NCI-H69 (cell line): ENCODE results near the gene SLC6A18.

ENCODE experiments used
- DNase-seq: peaks from one replicate; lab custom pipeline; 2025; lab: John Stamatoyannopoulos, UW

The SLC6A18 gene

GRCh38 chr5:1232780-1233179, 7.6 kb downstream of the SLC6A18 start:
- no peak for DNase-seq

- DNase-seq = no peak
Measured at GRCh38 chr5:1235379-1235778, 10.2 kb downstream of the SLC6A18 start.

GRCh38 chr5:1235838-1236237, 10.7 kb downstream of the SLC6A18 start:
- DNase-seq = no peak

- DNase-seq = peak; percentile 42
Measured at GRCh38 chr5:1239505-1240251, 14.5 kb downstream of the SLC6A18 start.

GRCh38 chr5:1240496-1241260, 15.5 kb downstream of the SLC6A18 start:
- DNase-seq = no peak

GRCh38 chr5:1241509-1242080, 16.4 kb downstream of the SLC6A18 start:
- no peak for DNase-seq

GRCh38 chr5:1242733-1243486, 17.7 kb downstream of the SLC6A18 start:
- peak; percentile 10 for DNase-seq

GRCh38 chr5:1243487-1244130, 18.4 kb downstream of the SLC6A18 start:
- no peak for DNase-seq

- DNase-seq = no peak
Measured at GRCh38 chr5:1244255-1244654, 19.1 kb downstream of the SLC6A18 start.

GRCh38 chr5:1244976-1245375, 19.8 kb downstream of the SLC6A18 start:
- peak; percentile 11 for DNase-seq

GRCh38 chr5:1245905-1246576, 20.9 kb downstream of the SLC6A18 start:
- DNase-seq = peak; percentile 64

GRCh38 chr5:1246711-1247431, 21.7 kb downstream of the SLC6A18 start:
- peak; percentile 80 for DNase-seq

GRCh38 chr5:1247811-1248210, 22.6 kb downstream of the SLC6A18 start:
- DNase-seq = peak; percentile 53

- no peak for DNase-seq
Measured at GRCh38 chr5:1249366-1250280, 24.4 kb downstream of the SLC6A18 start.

- peak; percentile 25 for DNase-seq
Measured at GRCh38 chr5:1251678-1252580, 26.7 kb downstream of the SLC6A18 start.

- no peak for DNase-seq
Measured at GRCh38 chr5:1252681-1253080, 27.5 kb downstream of the SLC6A18 start.

GRCh38 chr5:1253456-1254105, 28.4 kb downstream of the SLC6A18 start:
- DNase-seq = no peak

- DNase-seq = no peak
Measured at GRCh38 chr5:1254196-1254595, 29.0 kb downstream of the SLC6A18 start.
